ENCODE data around the gene SIRT6.
"Not testable (repeated sequence)": the region's sequence is repeated elsewhere in the genome, so short reads cannot be mapped to it uniquely, and the experiment has no call there.

Gene SIRT6

GRCh38 chr19:4200940-4201542, 18.7 kb upstream of the SIRT6 start:
- Histone ChIP-seq H3K27ac (ENCODE audit: low read depth in 2 of 2, low read length in 2 of 2) (no peak overlapping the region), H3K27me3 (ENCODE audit: control insufficient read depth in 2 of 2, insufficient read depth in 2 of 2, low read length in 2 of 2) (peaks cover 20 to 24% of the 10 kb centered on the region in 2 donors), H3K4me1 (ENCODE audit: control insufficient read depth in 2 of 2, insufficient read depth in 2 of 2, low read length in 2 of 2) (no peaks in the 10 kb centered on the region), H3K4me3 (ENCODE audit: low read length in 2 of 2) (no peak overlapping the region), H3K9ac (ENCODE audit: low read depth in 1 of 2, low read length in 2 of 2) (no peak overlapping the region), H3K9me3 (ENCODE audit: control insufficient read depth in 2 of 2, low read length in 2 of 2) (no peaks in the 10 kb centered on the region), H3K36me3 (ENCODE audit: control insufficient read depth in 2 of 2, insufficient read depth in 2 of 2, low read length in 2 of 2) (no peaks in the 10 kb centered on the region)

GRCh38 chr19:4199699-4200293, 17.4 kb upstream of the SIRT6 start:
- H3K4me1 ChIP-seq (ENCODE audit: control insufficient read depth in 2 of 2, insufficient read depth in 2 of 2, low read length in 2 of 2), result no peaks in the 10 kb centered on the region
- no peak overlapping the region for H3K4me3 ChIP-seq (ENCODE audit: low read length in 2 of 2)
- no peak overlapping the region for H3K27ac ChIP-seq (ENCODE audit: low read depth in 2 of 2, low read length in 2 of 2)
- H3K27me3 ChIP-seq (ENCODE audit: control insufficient read depth in 2 of 2, insufficient read depth in 2 of 2, low read length in 2 of 2), result peaks cover 20 to 24% of the 10 kb centered on the region in 2 donors
- H3K36me3 ChIP-seq (ENCODE audit: control insufficient read depth in 2 of 2, insufficient read depth in 2 of 2, low read length in 2 of 2), result no peaks in the 10 kb centered on the region
- no peaks in the 10 kb centered on the region for H3K9me3 ChIP-seq (ENCODE audit: control insufficient read depth in 2 of 2, low read length in 2 of 2)
- no peak overlapping the region for H3K9ac ChIP-seq (ENCODE audit: low read depth in 1 of 2, low read length in 2 of 2)

- no peak overlapping the region for H3K4me3 ChIP-seq (ENCODE audit: low read length in 2 of 2)
- H3K27ac ChIP-seq (ENCODE audit: low read depth in 2 of 2, low read length in 2 of 2), result no peak overlapping the region
- H3K9me3 ChIP-seq (ENCODE audit: control insufficient read depth in 2 of 2, low read length in 2 of 2), result no peaks in the 10 kb centered on the region
- H3K4me1 ChIP-seq (ENCODE audit: control insufficient read depth in 2 of 2, insufficient read depth in 2 of 2, low read length in 2 of 2), result no peaks in the 10 kb centered on the region
- no peaks in the 10 kb centered on the region for H3K36me3 ChIP-seq (ENCODE audit: control insufficient read depth in 2 of 2, insufficient read depth in 2 of 2, low read length in 2 of 2)
- H3K9ac ChIP-seq (ENCODE audit: low read depth in 1 of 2, low read length in 2 of 2), result no peak overlapping the region
- peaks cover 24 to 26% of the 10 kb centered on the region in 2 donors for H3K27me3 ChIP-seq (ENCODE audit: control insufficient read depth in 2 of 2, insufficient read depth in 2 of 2, low read length in 2 of 2)
These were observed 16.2 kb upstream of the SIRT6 start for GRCh38 chr19:4198467-4199126.

GRCh38 chr19:4197625-4198466, 15.5 kb upstream of the SIRT6 start:
- peaks cover 24 to 26% of the 10 kb centered on the region in 2 donors for H3K27me3 ChIP-seq (ENCODE audit: control insufficient read depth in 2 of 2, insufficient read depth in 2 of 2, low read length in 2 of 2)
- no peaks in the 10 kb centered on the region for H3K9me3 ChIP-seq (ENCODE audit: control insufficient read depth in 2 of 2, low read length in 2 of 2)
- no peaks in the 10 kb centered on the region for H3K4me1 ChIP-seq (ENCODE audit: control insufficient read depth in 2 of 2, insufficient read depth in 2 of 2, low read length in 2 of 2)
- no peak overlapping the region for H3K27ac ChIP-seq (ENCODE audit: low read depth in 2 of 2, low read length in 2 of 2)
- no peaks in the 10 kb centered on the region for H3K36me3 ChIP-seq (ENCODE audit: control insufficient read depth in 2 of 2, insufficient read depth in 2 of 2, low read length in 2 of 2)
- H3K9ac ChIP-seq (ENCODE audit: low read depth in 1 of 2, low read length in 2 of 2), result no peak overlapping the region
- no peak overlapping the region for H3K4me3 ChIP-seq (ENCODE audit: low read length in 2 of 2)

GRCh38 chr19:4197228-4197624, 14.9 kb upstream of the SIRT6 start:
- Histone ChIP-seq H3K9me3 (ENCODE audit: control insufficient read depth in 2 of 2, low read length in 2 of 2) (no peaks in the 10 kb centered on the region), H3K27me3 (ENCODE audit: control insufficient read depth in 2 of 2, insufficient read depth in 2 of 2, low read length in 2 of 2) (peaks cover 23 to 24% of the 10 kb centered on the region in 2 donors), H3K9ac (ENCODE audit: low read depth in 1 of 2, low read length in 2 of 2) (no peak overlapping the region), H3K27ac (ENCODE audit: low read depth in 2 of 2, low read length in 2 of 2) (no peak overlapping the region), H3K4me3 (ENCODE audit: low read length in 2 of 2) (no peak overlapping the region), H3K36me3 (ENCODE audit: control insufficient read depth in 2 of 2, insufficient read depth in 2 of 2, low read length in 2 of 2) (no peaks in the 10 kb centered on the region), H3K4me1 (ENCODE audit: control insufficient read depth in 2 of 2, insufficient read depth in 2 of 2, low read length in 2 of 2) (no peaks in the 10 kb centered on the region)

- Histone ChIP-seq H3K9me3 (ENCODE audit: control insufficient read depth in 2 of 2, low read length in 2 of 2) (no peaks in the 10 kb centered on the region), H3K27me3 (ENCODE audit: control insufficient read depth in 2 of 2, insufficient read depth in 2 of 2, low read length in 2 of 2) (peaks cover 21 to 24% of the 10 kb centered on the region in 2 donors), H3K36me3 (ENCODE audit: control insufficient read depth in 2 of 2, insufficient read depth in 2 of 2, low read length in 2 of 2) (no peaks in the 10 kb centered on the region), H3K9ac (ENCODE audit: low read depth in 1 of 2, low read length in 2 of 2) (no peak overlapping the region), H3K4me1 (ENCODE audit: control insufficient read depth in 2 of 2, insufficient read depth in 2 of 2, low read length in 2 of 2) (no peaks in the 10 kb centered on the region), H3K4me3 (ENCODE audit: low read length in 2 of 2) (no peak overlapping the region), H3K27ac (ENCODE audit: low read depth in 2 of 2, low read length in 2 of 2) (no peak overlapping the region)
These were observed 14.3 kb upstream of the SIRT6 start for GRCh38 chr19:4196587-4197148.

- Histone ChIP-seq H3K27me3 (ENCODE audit: control insufficient read depth in 2 of 2, insufficient read depth in 2 of 2, low read length in 2 of 2) (peaks cover 20 to 24% of the 10 kb centered on the region in 2 donors), H3K36me3 (ENCODE audit: control insufficient read depth in 2 of 2, insufficient read depth in 2 of 2, low read length in 2 of 2) (no peaks in the 10 kb centered on the region), H3K9ac (ENCODE audit: low read depth in 1 of 2, low read length in 2 of 2) (no peak overlapping the region), H3K27ac (ENCODE audit: low read depth in 2 of 2, low read length in 2 of 2) (no peak overlapping the region), H3K9me3 (ENCODE audit: control insufficient read depth in 2 of 2, low read length in 2 of 2) (no peaks in the 10 kb centered on the region), H3K4me1 (ENCODE audit: control insufficient read depth in 2 of 2, insufficient read depth in 2 of 2, low read length in 2 of 2) (no peaks in the 10 kb centered on the region), H3K4me3 (ENCODE audit: low read length in 2 of 2) (no peak overlapping the region)
These were observed 13.6 kb upstream of the SIRT6 start for GRCh38 chr19:4196009-4196408.

- Histone ChIP-seq H3K27ac (ENCODE audit: low read depth in 2 of 2, low read length in 2 of 2) (no peak overlapping the region), H3K27me3 (ENCODE audit: control insufficient read depth in 2 of 2, insufficient read depth in 2 of 2, low read length in 2 of 2) (peaks cover 17 to 22% of the 10 kb centered on the region in 2 donors)
These were observed 12.0 kb upstream of the SIRT6 start for GRCh38 chr19:4194353-4194752.

GRCh38 chr19:4192537-4192936, 10.2 kb upstream of the SIRT6 start:
- not testable (repeated sequence) for H3K9me3 ChIP-seq (ENCODE audit: control insufficient read depth in 2 of 2, low read length in 2 of 2); H3K9ac ChIP-seq (ENCODE audit: low read depth in 1 of 2, low read length in 2 of 2)
- peaks cover 10% of the 10 kb centered on the region in 2 donors for H3K27me3 ChIP-seq (ENCODE audit: control insufficient read depth in 2 of 2, insufficient read depth in 2 of 2, low read length in 2 of 2)

More at GRCh38 chr19:4194353-4194752, 12.0 kb upstream of the SIRT6 start:
- no peaks in the 10 kb centered on the region for H3K9me3 ChIP-seq (ENCODE audit: control insufficient read depth in 2 of 2, low read length in 2 of 2)
- no peak overlapping the region for H3K4me3 ChIP-seq (ENCODE audit: low read length in 2 of 2)
- H3K36me3 ChIP-seq (ENCODE audit: control insufficient read depth in 2 of 2, insufficient read depth in 2 of 2, low read length in 2 of 2), result no peaks in the 10 kb centered on the region
- H3K4me1 ChIP-seq (ENCODE audit: control insufficient read depth in 2 of 2, insufficient read depth in 2 of 2, low read length in 2 of 2), result no peaks in the 10 kb centered on the region
- no peak overlapping the region for H3K9ac ChIP-seq (ENCODE audit: low read depth in 1 of 2, low read length in 2 of 2)

More at GRCh38 chr19:4192537-4192936, 10.2 kb upstream of the SIRT6 start:
- H3K27ac ChIP-seq (ENCODE audit: low read depth in 2 of 2, low read length in 2 of 2); H3K4me3 ChIP-seq (ENCODE audit: low read length in 2 of 2); H3K36me3 ChIP-seq (ENCODE audit: control insufficient read depth in 2 of 2, insufficient read depth in 2 of 2, low read length in 2 of 2); H3K4me1 ChIP-seq (ENCODE audit: control insufficient read depth in 2 of 2, insufficient read depth in 2 of 2, low read length in 2 of 2): not testable (repeated sequence)

All from mucosa of rectum (tissue), 2 donors.